H1 (cell line): Measurements from ENCODE around the gene BAIAP2. TPM values are rescaled to one million over a fixed set of nuclear protein-coding genes. Genes with fewer than 3 reads are reported as not detected.

ENCODE experiments used
- ATF2 ChIP-seq: IDR thresholded peaks from 2 replicates; pipeline ENCODE4 v1.6.1; 2012; ENCODE audit warnings: low read length, inconsistent platforms
- polyA plus RNA-seq, 7 experiments: library from polyadenylated mRNA; depleted of rRNA in 3 of 7; stranded (reverse) in 5 of 7; unstranded in 2 of 7; fragments of >200 nt in 5 of 7; fragments of 200-250 nt in 2 of 7; gene quantifications; 1 replicate in 5 of 7; 2 replicates in 1 of 7; 4 replicates in 1 of 7; pipeline versions ENCODE4 v1.2.1 to v1.2.3, GENCODE V29; 2011 to 2013; ENCODE audit warnings: missing spikeins in 2 of 7, mixed read lengths in 2 of 7
- total RNA-seq: library from RNA; stranded (reverse); fragmentation: NEBNext Ultra II Directional; extraction: Animal tissue kit (Norgen Biotek cat#: 25700); gene quantifications from 2 replicates; pipeline ENCODE4 v1.2.1, GENCODE V29; 2021
- TF ChIP-seq, protein P1 (sequence below): fragments of 300-600 bp; sonication (generic); IDR thresholded peaks from 2 replicates; pipeline ENCODE4 v1.7.1; 2012; ENCODE audit warnings: low read length, moderate library complexity, mild to moderate bottlenecking, inconsistent platforms; ENCODE audit not compliant: insufficient replicate concordance

The BAIAP2 gene
- total and polyA plus RNA-seq, 2 of the 8 experiments (the other 6 are each of a cell fraction or from before 2014, with no cell fraction given): 10.0 to 22.8 TPM

GRCh38 chr17:81026266-81027036 is 8.5 kb upstream of the BAIAP2 start (continued):
- TF ChIP-seq, protein P1, sequence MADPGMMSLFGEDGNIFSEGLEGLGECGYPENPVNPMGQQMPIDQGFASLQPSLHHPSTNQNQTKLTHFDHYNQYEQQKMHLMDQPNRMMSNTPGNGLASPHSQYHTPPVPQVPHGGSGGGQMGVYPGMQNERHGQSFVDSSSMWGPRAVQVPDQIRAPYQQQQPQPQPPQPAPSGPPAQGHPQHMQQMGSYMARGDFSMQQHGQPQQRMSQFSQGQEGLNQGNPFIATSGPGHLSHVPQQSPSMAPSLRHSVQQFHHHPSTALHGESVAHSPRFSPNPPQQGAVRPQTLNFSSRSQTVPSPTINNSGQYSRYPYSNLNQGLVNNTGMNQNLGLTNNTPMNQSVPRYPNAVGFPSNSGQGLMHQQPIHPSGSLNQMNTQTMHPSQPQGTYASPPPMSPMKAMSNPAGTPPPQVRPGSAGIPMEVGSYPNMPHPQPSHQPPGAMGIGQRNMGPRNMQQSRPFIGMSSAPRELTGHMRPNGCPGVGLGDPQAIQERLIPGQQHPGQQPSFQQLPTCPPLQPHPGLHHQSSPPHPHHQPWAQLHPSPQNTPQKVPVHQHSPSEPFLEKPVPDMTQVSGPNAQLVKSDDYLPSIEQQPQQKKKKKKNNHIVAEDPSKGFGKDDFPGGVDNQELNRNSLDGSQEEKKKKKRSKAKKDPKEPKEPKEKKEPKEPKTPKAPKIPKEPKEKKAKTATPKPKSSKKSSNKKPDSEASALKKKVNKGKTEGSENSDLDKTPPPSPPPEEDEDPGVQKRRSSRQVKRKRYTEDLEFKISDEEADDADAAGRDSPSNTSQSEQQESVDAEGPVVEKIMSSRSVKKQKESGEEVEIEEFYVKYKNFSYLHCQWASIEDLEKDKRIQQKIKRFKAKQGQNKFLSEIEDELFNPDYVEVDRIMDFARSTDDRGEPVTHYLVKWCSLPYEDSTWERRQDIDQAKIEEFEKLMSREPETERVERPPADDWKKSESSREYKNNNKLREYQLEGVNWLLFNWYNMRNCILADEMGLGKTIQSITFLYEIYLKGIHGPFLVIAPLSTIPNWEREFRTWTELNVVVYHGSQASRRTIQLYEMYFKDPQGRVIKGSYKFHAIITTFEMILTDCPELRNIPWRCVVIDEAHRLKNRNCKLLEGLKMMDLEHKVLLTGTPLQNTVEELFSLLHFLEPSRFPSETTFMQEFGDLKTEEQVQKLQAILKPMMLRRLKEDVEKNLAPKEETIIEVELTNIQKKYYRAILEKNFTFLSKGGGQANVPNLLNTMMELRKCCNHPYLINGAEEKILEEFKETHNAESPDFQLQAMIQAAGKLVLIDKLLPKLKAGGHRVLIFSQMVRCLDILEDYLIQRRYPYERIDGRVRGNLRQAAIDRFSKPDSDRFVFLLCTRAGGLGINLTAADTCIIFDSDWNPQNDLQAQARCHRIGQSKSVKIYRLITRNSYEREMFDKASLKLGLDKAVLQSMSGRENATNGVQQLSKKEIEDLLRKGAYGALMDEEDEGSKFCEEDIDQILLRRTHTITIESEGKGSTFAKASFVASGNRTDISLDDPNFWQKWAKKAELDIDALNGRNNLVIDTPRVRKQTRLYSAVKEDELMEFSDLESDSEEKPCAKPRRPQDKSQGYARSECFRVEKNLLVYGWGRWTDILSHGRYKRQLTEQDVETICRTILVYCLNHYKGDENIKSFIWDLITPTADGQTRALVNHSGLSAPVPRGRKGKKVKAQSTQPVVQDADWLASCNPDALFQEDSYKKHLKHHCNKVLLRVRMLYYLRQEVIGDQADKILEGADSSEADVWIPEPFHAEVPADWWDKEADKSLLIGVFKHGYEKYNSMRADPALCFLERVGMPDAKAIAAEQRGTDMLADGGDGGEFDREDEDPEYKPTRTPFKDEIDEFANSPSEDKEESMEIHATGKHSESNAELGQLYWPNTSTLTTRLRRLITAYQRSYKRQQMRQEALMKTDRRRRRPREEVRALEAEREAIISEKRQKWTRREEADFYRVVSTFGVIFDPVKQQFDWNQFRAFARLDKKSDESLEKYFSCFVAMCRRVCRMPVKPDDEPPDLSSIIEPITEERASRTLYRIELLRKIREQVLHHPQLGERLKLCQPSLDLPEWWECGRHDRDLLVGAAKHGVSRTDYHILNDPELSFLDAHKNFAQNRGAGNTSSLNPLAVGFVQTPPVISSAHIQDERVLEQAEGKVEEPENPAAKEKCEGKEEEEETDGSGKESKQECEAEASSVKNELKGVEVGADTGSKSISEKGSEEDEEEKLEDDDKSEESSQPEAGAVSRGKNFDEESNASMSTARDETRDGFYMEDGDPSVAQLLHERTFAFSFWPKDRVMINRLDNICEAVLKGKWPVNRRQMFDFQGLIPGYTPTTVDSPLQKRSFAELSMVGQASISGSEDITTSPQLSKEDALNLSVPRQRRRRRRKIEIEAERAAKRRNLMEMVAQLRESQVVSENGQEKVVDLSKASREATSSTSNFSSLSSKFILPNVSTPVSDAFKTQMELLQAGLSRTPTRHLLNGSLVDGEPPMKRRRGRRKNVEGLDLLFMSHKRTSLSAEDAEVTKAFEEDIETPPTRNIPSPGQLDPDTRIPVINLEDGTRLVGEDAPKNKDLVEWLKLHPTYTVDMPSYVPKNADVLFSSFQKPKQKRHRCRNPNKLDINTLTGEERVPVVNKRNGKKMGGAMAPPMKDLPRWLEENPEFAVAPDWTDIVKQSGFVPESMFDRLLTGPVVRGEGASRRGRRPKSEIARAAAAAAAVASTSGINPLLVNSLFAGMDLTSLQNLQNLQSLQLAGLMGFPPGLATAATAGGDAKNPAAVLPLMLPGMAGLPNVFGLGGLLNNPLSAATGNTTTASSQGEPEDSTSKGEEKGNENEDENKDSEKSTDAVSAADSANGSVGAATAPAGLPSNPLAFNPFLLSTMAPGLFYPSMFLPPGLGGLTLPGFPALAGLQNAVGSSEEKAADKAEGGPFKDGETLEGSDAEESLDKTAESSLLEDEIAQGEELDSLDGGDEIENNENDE: no peak
- TF ChIP-seq ATF2: no peak
